Endothelial cell of umbilical vein (primary cell): ENCODE measurements around the gene KIR3DL2. TPM values are rescaled to one million over a fixed set of nuclear protein-coding genes. Genes with fewer than 3 reads are reported as not detected.
"Not testable (repeated sequence)": the region's sequence is repeated elsewhere in the genome, so short reads cannot be mapped to it uniquely, and the experiment has no call there.

ENCODE experiments used
- BruUV-seq: library from RNA; stranded (reverse); fragments of 400-500 nt; replicated peaks from 2 replicates; lab custom pipeline; 2021; lab: Mats Ljungman, UMichigan
- CTCF ChIA-PET: fragments of 300-600, 350-600 bp; sonication (Branson Sonifier 250); formaldehyde crosslinking; loops from one replicate; lab custom pipeline; 2021; ENCODE audit warnings: antibody characterized with exemption, inconsistent platforms; lab: Charles Lee
- POLR2A ChIA-PET: fragments of 300-600, 350-600 bp; sonication (Branson Sonifier 250); formaldehyde crosslinking; loops from one replicate; lab custom pipeline; 2021; ENCODE audit warnings: antibody characterized with exemption, inconsistent platforms; lab: Charles Lee
- DNase-seq: peaks from one replicate; pipeline ENCODE4 v3.0.0-alpha.2; 2011; ENCODE audit warnings: low read depth, low spot score
- FAIRE-seq: peaks from 2 replicates; lab custom pipeline; 2011; peaks lifted over from hg19 to GRCh38; lab: Jason Lieb, UNC
- H2AFZ ChIP-seq: 2 replicates; pipeline ENCODE4 v1.6.0; 2012; ENCODE audit warnings: low read depth, low read length, control low read depth, inconsistent platforms
- H3K27ac ChIP-seq: 2 replicates; pipeline ENCODE4 v1.5.1; 2011; ENCODE audit warnings: low read depth, mild to moderate bottlenecking, control low read depth, low read length, moderate library complexity; ENCODE audit not compliant: insufficient read depth
- H3K27me3 ChIP-seq, 2 experiments: 2 replicates each; pipeline versions ENCODE4 v1.6.0 to v1.6.1; 2011; ENCODE audit warnings: low read length in 2 of 2, mixed read lengths in 1 of 2; ENCODE audit not compliant: control insufficient read depth in 2 of 2, insufficient read depth in 2 of 2
- H3K36me3 ChIP-seq, 2 experiments: 2 replicates in 1 of 2; 3 replicates in 1 of 2; pipeline ENCODE4 v1.5.1; 2011; ENCODE audit warnings: low read length in 2 of 2, mild to moderate bottlenecking in 1 of 2, moderate library complexity in 1 of 2; ENCODE audit not compliant: control insufficient read depth in 2 of 2, insufficient read depth in 2 of 2; ENCODE audit errors: extremely low read depth in 1 of 2
- H3K4me1 ChIP-seq: 3 replicates; pipeline ENCODE4 v1.5.1; 2011; ENCODE audit warnings: mild to moderate bottlenecking, low read length; ENCODE audit not compliant: control insufficient read depth, insufficient read depth; ENCODE audit errors: extremely low read depth
- H3K4me2 ChIP-seq: 2 replicates; pipeline ENCODE4 v1.6.1; 2011; ENCODE audit warnings: low read length, control low read depth, mixed read lengths; ENCODE audit not compliant: insufficient read depth
- H3K4me3 ChIP-seq, 3 experiments: fragments of 200-600 bp in 1 of 3; sonication (generic), shearing (Covaris generic) in 1 of 3; replicated peaks in 1 of 3; 2 replicates each; pipeline ENCODE4 v1.5.1; 2011 to 2016; ENCODE audit warnings: control low read depth in 3 of 3, low read length in 3 of 3, mild to moderate bottlenecking in 2 of 3, inconsistent platforms in 1 of 3, low read depth in 1 of 3, moderate library complexity in 1 of 3; ENCODE audit not compliant: insufficient read depth in 1 of 3
- H3K79me2 ChIP-seq: 2 replicates; pipeline ENCODE4 v1.6.0; 2012; ENCODE audit warnings: low read length, inconsistent platforms; ENCODE audit not compliant: control insufficient read depth, insufficient read depth
- H3K9ac ChIP-seq: replicated peaks from 2 replicates; pipeline ENCODE3; 2011; ENCODE audit warnings: low read length, control low read depth; ENCODE audit not compliant: insufficient read depth; ENCODE audit errors: extremely low read depth
- H3K9me1 ChIP-seq: replicated peaks from 3 replicates; pipeline ENCODE4 v1.6.0; 2011; ENCODE audit warnings: mild to moderate bottlenecking, low read length; ENCODE audit not compliant: control insufficient read depth, insufficient read depth; ENCODE audit errors: extremely low read depth
- H3K9me3 ChIP-seq: replicated peaks from 2 replicates; pipeline ENCODE4 v1.5.1; 2012; ENCODE audit warnings: low read length, inconsistent platforms; ENCODE audit not compliant: control insufficient read depth, insufficient read depth
- H4K20me1 ChIP-seq: replicated peaks from 2 replicates; pipeline ENCODE3; 2011; ENCODE audit warnings: mild to moderate bottlenecking, low read length; ENCODE audit not compliant: control insufficient read depth, insufficient read depth; ENCODE audit errors: extremely low read depth
- CTCF ChIP-seq, 2 donors: IDR thresholded peaks; 1 replicate in 1 of 2; 2 replicates in 1 of 2; pipeline ENCODE4 v1.5.1; 2011; ENCODE audit warnings: low read length in 2 of 2, mild to moderate bottlenecking in 2 of 2, moderate library complexity in 2 of 2, control low read depth in 1 of 2, inconsistent platforms in 1 of 2, low read depth in 1 of 2; ENCODE audit not compliant: insufficient read depth in 1 of 2; ENCODE audit errors: extremely low read depth in 1 of 2
- EZH2 ChIP-seq: IDR thresholded peaks from 2 replicates; pipeline ENCODE4 v1.6.1; 2012; ENCODE audit warnings: borderline replicate concordance, low read depth, mild to moderate bottlenecking, moderate library complexity, low read length, inconsistent platforms; ENCODE audit not compliant: severe bottlenecking
- MAX ChIP-seq: IDR thresholded peaks from 2 replicates; pipeline ENCODE4 v1.6.1; 2011; ENCODE audit not compliant: insufficient read depth, insufficient read length
- POLR2A ChIP-seq: IDR thresholded peaks from 2 replicates; pipeline ENCODE4 v1.6.1; 2012; ENCODE audit warnings: low read depth, mild to moderate bottlenecking, control low read depth, low read length
- POLR2AphosphoS5 ChIP-seq: IDR thresholded peaks from 2 replicates; pipeline ENCODE4 v1.6.1; 2012; ENCODE audit warnings: low read depth, mild to moderate bottlenecking, control low read depth, low read length, moderate library complexity; ENCODE audit not compliant: insufficient read depth
- dilution Hi-C: fragments of 300-500 bp; cut with MboI; formaldehyde crosslinking; loops from one replicate; pipeline ENCODE4 v1.15.0; 2019; ENCODE audit warnings: low sequenced_read_pairs; ENCODE audit not compliant: extremely low pct_ligation_motif_present
- intact Hi-C: fragments of 100-400 bp; cut with micrococcal nuclease; formaldehyde crosslinking; loops from one replicate; pipeline ENCODE4 v1.10.0; 2022
- polyA plus RNA-seq, 4 experiments: library from polyadenylated mRNA; depleted of rRNA in 3 of 4; stranded (reverse) in 3 of 4; unstranded in 1 of 4; fragments of >200 nt; gene quantifications; 2 replicates each; pipeline versions ENCODE4 v1.2.1 to v1.2.3, GENCODE V29; 2011 to 2012; ENCODE audit warnings: missing spikeins in 1 of 4
- total RNA-seq: library from RNA; stranded (reverse); gene quantifications from 2 replicates; pipeline ENCODE4 v1.2.3, GENCODE V29; 2021

Gene KIR3DL2
- total and polyA plus RNA-seq, 2 donors (not counting 3 experiments of a cell fraction or from before 2014, with no cell fraction given): not detected

GRCh38 chr19:54817670-54818536, 32.3 kb upstream of the KIR3DL2 start:
- no peaks in the 10 kb centered on the region for H3K27me3 ChIP-seq
- dilution Hi-C loops: no loop called here
- ChIA-PET POLR2A (no interaction called here), CTCF (no interaction called here)
- H3K4me2 ChIP-seq: no peak overlapping the region
- no peaks in the 10 kb centered on the region for H3K4me1 ChIP-seq
- FAIRE-seq (no peak), DNase-seq (no peak)
- H3K4me3 ChIP-seq: no peak overlapping the region
- H4K20me1 ChIP-seq: no peaks in the 10 kb centered on the region
- no peaks in the 10 kb centered on the region for H3K79me2 ChIP-seq
- H3K27ac ChIP-seq: no peak overlapping the region
- no peak overlapping the region for H3K9ac ChIP-seq
- H3K9me3 ChIP-seq: peaks cover 2% of the 10 kb centered on the region
- intact Hi-C loops: no loop called here
- no peak overlapping the region for H2AFZ ChIP-seq
- no peaks in the 10 kb centered on the region for H3K36me3 ChIP-seq
- no peak for TF ChIP-seq CTCF (IDR thresholded peaks at IDR 0.05; ENCODE audit: extremely low read depth in 1 of 2, insufficient read depth in 1 of 2, low read depth in 1 of 2, low read length in 2 of 2)
- no peak for TF ChIP-seq POLR2A
- TF ChIP-seq MAX: no peak
- no peak for TF ChIP-seq EZH2
- TF ChIP-seq POLR2AphosphoS5: no peak
- BruUV-seq: no TSS peak
- H3K9me1 ChIP-seq: no peaks in the 10 kb centered on the region

GRCh38 chr19:54824416-54824815, 25.8 kb upstream of the KIR3DL2 start:
- BruUV-seq, H3K4me1 ChIP-seq, dilution Hi-C loops, DNase-seq, CTCF ChIA-PET, H4K20me1 ChIP-seq, H3K36me3 ChIP-seq, H3K27ac ChIP-seq, H3K27me3 ChIP-seq, FAIRE-seq, H3K79me2 ChIP-seq, H3K9me3 ChIP-seq, POLR2A ChIA-PET, H3K4me2 ChIP-seq, H3K4me3 ChIP-seq, H3K9ac ChIP-seq, intact Hi-C loops, H2AFZ ChIP-seq, H3K9me1 ChIP-seq: not testable (repeated sequence)

- H3K27me3 ChIP-seq, DNase-seq, dilution Hi-C loops, H3K79me2 ChIP-seq, FAIRE-seq, H2AFZ ChIP-seq, H3K27ac ChIP-seq, H3K9me3 ChIP-seq, H3K4me3 ChIP-seq, BruUV-seq, H4K20me1 ChIP-seq, H3K9me1 ChIP-seq, H3K4me1 ChIP-seq, CTCF ChIA-PET, H3K36me3 ChIP-seq, intact Hi-C loops, H3K9ac ChIP-seq, H3K4me2 ChIP-seq, POLR2A ChIA-PET: not testable (repeated sequence)
These were observed 24.9 kb upstream of the KIR3DL2 start for GRCh38 chr19:54825326-54825725.
